Small intestine (tissue), 7 donors: ENCODE results near the gene NUP37. TPM values are rescaled to one million over a fixed set of nuclear protein-coding genes. Genes with fewer than 3 reads are reported as not detected.

Experiments used
- DNase-seq, 2 donors: peaks; one replicate each; pipeline versions ENCODE4 v3.0.0 to v3.0.0-alpha.2; 2013
- FAIRE-seq: peaks from 2 replicates; lab custom pipeline; 2012; peaks lifted over from hg19 to GRCh38; lab: Jason Lieb, UNC
- H3K27ac ChIP-seq, 3 donors: one replicate each; pipeline ENCODE4 v1.5.1; 2013; ENCODE audit warnings: low read length in 2 of 3, mild to moderate bottlenecking in 2 of 3, control low read depth in 1 of 3, inconsistent platforms in 1 of 3, low read depth in 1 of 3, moderate library complexity in 1 of 3
- H3K27me3 ChIP-seq, 3 donors: one replicate each; pipeline ENCODE4 v1.6.1; 2013; ENCODE audit warnings: low read length in 3 of 3, inconsistent platforms in 1 of 3; ENCODE audit not compliant: control insufficient read depth in 3 of 3, insufficient read depth in 3 of 3
- H3K36me3 ChIP-seq, 3 donors: one replicate each; pipeline ENCODE4 v1.6.1; 2013; ENCODE audit warnings: low read length in 3 of 3, inconsistent platforms in 1 of 3, low read depth in 1 of 3, mild to moderate bottlenecking in 1 of 3, moderate library complexity in 1 of 3; ENCODE audit not compliant: control insufficient read depth in 3 of 3, insufficient read depth in 2 of 3
- H3K4me1 ChIP-seq, 3 donors: one replicate each; pipeline ENCODE4 v1.6.1; 2013; ENCODE audit warnings: low read length in 2 of 3, inconsistent platforms in 1 of 3, low read depth in 1 of 3, mild to moderate bottlenecking in 1 of 3, moderate library complexity in 1 of 3; ENCODE audit not compliant: control insufficient read depth in 3 of 3, insufficient read depth in 2 of 3
- H3K4me3 ChIP-seq, 3 donors: one replicate each; pipeline ENCODE4 v1.5.1; 2013; ENCODE audit warnings: low read length in 3 of 3, control low read depth in 1 of 3, inconsistent platforms in 1 of 3, low read depth in 1 of 3, mild to moderate bottlenecking in 1 of 3, moderate library complexity in 1 of 3
- H3K9me3 ChIP-seq, 2 donors: one replicate each; pipeline ENCODE4 v1.6.1; 2013; ENCODE audit warnings: low read depth in 1 of 2, low read length in 1 of 2; ENCODE audit not compliant: control insufficient read depth in 2 of 2, insufficient read depth in 1 of 2
- WGBS, 3 donors: extraction: QIAGEN DNeasy Blood & Tissue Kit; methylation state at CpG; one replicate each; pipeline ENCODE4 v1.1.7; 2013; 5-methylcytosine and 5-hydroxymethylcytosine counted together
- polyA plus RNA-seq, 4 donors: library from polyadenylated mRNA; stranded (reverse) in 3 of 4; unstranded in 1 of 4; fragments of 200-250 nt in 3 of 4; fragments of 120-200 nt in 1 of 4; gene quantifications; one replicate each; pipeline versions ENCODE4 v1.2.1 to v1.2.3, GENCODE V29; 2013
- donor health status: healthy with polysubstance abuse.
- donor health status: control.
- donor health status: control.
- donor health status: Bipolar disorder and iron deficiency.
- donor health status: healthy.

NUP37 gene
- polyA plus RNA-seq, 4 donors: 13.8 to 28.5 (median 21.0) TPM

DNA sequence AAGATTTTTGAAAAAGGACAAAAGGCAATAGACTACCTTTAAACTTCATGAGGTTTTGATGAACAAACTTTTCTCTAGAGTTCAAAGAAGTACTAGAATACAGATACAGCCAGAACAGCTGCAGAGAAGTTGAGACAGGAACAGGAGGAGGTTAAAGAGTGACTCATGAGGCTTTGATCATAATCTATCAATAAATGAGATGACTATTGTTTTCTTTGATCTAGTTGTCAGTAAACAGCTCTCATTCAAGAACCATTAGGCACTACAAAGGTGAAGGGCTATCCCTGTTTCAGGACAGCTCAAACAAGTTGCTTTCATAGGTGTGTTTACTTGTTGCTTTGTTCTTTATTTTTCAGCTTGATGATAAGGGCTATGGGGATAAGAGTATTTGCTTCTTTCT is 60.6 kb downstream of the NUP37 start:
- no peaks in the 10 kb centered on the region for H3K27me3 ChIP-seq
- H3K4me1 ChIP-seq: peaks cover 0 to 2% (median 0%) of the 10 kb centered on the region in 3 donors
- no peaks in the 10 kb centered on the region for H3K9me3 ChIP-seq
- DNase-seq: peak in 1 of 2 donors; percentile 5
- H3K27ac ChIP-seq: no peak overlapping the region
- H3K36me3 ChIP-seq: peaks cover 0 to 2% (median 2%) of the 10 kb centered on the region in 3 donors
- FAIRE-seq: no peak
- no peak overlapping the region for H3K4me3 ChIP-seq

DNA sequence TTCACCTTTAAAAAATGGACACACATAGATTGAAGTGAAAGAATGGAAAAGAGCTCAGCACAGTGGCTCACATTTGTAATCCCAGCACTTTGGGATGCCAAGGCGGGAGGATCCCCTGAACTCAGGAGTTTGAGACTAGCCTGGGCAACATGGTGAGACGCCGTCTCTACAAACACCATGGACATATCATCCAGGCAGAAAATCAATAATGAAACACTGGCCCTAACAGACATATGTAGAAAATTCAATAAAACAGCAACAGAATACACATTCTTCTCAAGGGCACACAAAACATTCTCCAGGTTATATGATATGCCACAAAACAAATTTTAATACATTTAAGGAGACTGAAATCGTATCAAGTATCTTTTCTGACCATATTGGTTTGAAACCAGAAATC is 65.6 kb downstream of the NUP37 start:
- Histone ChIP-seq H3K4me3 (no peak overlapping the region), H3K27ac (no peak overlapping the region), H3K36me3 (peaks cover 0 to 24% (median 2%) of the 10 kb centered on the region in 3 donors), H3K4me1 (no peaks in the 10 kb centered on the region), H3K27me3 (no peaks in the 10 kb centered on the region), H3K9me3 (no peaks in the 10 kb centered on the region)
- no peak for FAIRE-seq
- WGBS, 3 donors: 96 to 98% (median 98%) methylated on average over 4 of the region's 4 CpGs
- no peak for DNase-seq

DNA sequence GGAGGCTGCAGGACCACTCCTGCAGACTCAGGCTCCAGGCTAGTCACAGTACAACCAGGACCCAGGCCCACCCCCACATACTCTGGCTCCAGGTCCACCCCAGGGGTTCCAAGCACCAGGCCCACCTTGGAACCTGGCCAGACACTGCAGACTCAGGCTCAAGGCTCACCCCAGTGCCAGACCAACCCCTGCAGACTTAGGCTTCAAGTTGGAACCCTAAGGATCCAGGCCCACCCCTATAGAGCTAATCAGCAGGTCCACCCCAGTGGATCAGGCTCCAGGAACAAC is 66.9 kb downstream of the NUP37 start:
- Histone ChIP-seq H3K4me3 (no peak overlapping the region), H3K4me1 (no peaks in the 10 kb centered on the region), H3K27ac (no peak overlapping the region), H3K36me3 (peaks cover 3 to 28% (median 7%) of the 10 kb centered on the region in 3 donors), H3K9me3 (no peaks in the 10 kb centered on the region), H3K27me3 (no peaks in the 10 kb centered on the region)
- FAIRE-seq (no peak), DNase-seq (no peak)

DNA sequence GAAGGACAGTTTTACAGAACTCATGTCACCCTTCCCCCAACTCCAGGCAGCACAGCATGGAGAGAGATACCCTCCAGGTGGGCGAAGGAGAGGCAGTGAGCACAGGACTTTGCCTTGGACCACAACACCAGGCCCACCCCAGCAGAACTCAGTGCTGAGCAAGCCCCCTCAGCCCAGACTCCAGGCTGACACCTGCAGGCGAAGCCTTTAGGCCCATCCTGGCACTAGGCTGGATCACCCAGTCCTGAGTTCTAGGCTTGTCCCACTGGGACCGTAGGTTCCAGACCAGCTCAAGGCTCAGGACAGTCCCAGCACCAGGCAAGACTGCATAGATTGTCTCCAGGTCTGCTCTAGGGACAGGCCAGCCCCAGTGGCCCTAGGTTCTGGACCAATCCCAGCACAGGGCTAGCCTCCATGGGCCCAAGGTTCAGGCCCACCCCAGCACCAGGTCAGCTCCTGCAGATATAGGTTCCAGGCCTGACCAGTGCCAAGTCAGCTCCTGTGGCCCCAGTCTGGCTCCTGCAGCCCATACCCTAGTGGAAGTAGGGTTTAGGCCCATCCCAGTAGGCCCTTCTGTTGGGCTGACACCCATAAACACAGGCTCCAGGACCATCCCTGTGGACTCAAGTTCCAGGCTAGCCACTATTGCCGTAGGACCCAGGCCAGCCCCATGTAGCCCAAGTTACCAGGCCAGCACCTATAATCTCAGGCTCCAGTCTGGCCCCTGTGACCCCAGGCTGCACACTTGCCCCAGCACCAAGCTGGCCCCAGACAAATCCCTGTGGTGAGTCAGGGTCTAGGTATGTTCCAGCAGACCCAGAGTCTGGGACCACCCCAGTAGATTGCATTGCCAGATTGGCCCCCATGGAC is 67.5 kb downstream of the NUP37 start:
- no peak overlapping the region for H3K27ac ChIP-seq
- H3K9me3 ChIP-seq: no peaks in the 10 kb centered on the region
- H3K4me3 ChIP-seq: no peak overlapping the region
- H3K27me3 ChIP-seq: no peaks in the 10 kb centered on the region
- peaks cover 3 to 28% (median 7%) of the 10 kb centered on the region in 3 donors for H3K36me3 ChIP-seq
- H3K4me1 ChIP-seq: no peaks in the 10 kb centered on the region
- DNase-seq: no peak
- no peak for FAIRE-seq
- WGBS, 3 donors: 88 to 98% (median 96%) methylated on average over 4 of the region's 4 CpGs

DNA sequence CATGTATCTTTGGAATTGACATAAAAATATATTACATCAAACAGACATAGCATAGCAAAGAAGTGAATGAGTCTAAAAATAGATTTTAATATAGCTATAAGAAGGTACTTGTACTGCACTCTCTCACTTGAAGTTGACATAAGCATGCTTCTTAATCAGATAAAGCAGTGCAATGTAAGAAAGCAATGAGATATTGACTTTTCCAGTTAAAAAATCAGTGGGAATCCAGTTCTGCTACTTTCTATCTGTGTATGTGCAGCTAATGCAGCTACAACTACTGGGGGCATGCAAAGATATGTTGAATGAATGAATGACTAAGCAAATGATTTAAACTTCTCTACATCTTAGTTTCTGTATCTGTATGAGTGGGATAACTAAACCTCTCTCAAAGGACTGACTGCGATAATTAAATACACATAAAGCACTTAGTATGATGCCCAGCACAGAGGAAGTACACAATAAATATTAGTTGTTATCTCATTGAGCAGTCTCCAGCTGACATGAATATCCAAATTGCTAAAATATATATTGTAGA is 68.4 kb downstream of the NUP37 start:
- DNase-seq (no peak), FAIRE-seq (no peak)
- no peaks in the 10 kb centered on the region for H3K9me3 ChIP-seq
- H3K4me1 ChIP-seq: no peaks in the 10 kb centered on the region
- WGBS, 3 donors: 86 to 96% (median 87%) methylated on average over 1 of the region's 1 CpG
- no peaks in the 10 kb centered on the region for H3K27me3 ChIP-seq
- H3K4me3 ChIP-seq: no peak overlapping the region
- H3K27ac ChIP-seq: no peak overlapping the region
- peaks cover 3 to 28% (median 9%) of the 10 kb centered on the region in 3 donors for H3K36me3 ChIP-seq

DNA sequence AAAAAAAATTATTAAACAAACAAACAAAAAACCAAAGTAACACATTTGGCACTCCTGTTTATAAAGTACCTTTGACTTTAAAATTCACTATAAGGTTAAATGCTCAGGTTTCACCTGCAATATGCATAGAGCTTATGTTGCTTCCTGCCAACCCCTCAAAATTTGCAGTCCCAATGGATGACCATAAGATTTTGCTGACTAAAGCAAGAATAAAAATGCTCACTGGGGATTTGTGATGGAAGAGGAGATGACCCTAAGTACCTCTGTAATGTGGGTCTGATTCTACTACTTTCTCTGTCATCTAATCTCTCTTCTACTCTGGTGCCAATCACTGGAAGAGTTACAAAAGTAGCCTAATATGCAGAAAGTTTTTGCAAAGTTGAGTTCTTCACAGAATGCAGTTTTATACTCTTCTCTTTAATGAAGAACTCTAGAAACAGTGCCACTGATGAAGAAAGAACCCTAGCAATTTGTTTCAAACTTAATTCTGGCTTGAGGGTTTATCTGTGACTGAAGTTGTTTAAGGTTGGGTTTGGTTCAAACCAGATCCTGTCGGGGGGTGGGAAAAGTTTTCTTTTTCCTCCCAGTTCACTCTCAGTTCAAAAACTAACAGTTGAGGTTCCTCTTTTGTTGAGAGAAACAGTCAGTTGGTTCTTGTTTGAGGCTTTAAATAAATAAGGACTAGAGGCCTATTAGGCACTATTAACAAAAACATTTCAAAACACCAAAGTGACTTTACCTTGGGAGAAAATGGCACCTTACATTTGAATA is 69.1 kb downstream of the NUP37 start:
- DNase-seq (no peak), FAIRE-seq (no peak)
- Histone ChIP-seq H3K4me3 (no peak overlapping the region), H3K27ac (no peak overlapping the region), H3K9me3 (no peaks in the 10 kb centered on the region), H3K27me3 (no peaks in the 10 kb centered on the region), H3K4me1 (no peaks in the 10 kb centered on the region), H3K36me3 (peaks cover 3 to 32% (median 9%) of the 10 kb centered on the region in 3 donors)
- 53 to 79% (median 71%) methylated on average over 1 of the region's 1 CpG for WGBS, 3 donors

DNA sequence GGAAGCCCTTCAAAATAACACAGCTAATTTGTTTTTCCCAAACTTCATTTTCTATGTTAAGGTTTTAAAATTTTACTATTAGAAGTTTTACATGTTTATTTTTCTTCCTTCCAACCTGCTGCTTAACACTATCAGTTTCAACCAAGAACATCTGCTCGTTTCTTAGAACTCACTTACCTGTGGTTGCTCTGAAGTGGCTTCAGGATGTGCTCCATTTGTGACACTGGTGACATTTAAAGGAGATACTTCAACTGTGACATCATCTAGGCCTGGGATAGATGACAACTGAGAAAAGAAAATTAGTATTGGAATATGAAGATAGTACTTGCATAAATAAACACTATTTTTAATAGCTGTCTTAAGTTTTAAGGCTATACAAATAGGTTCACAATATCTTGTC is 76.0 kb downstream of the NUP37 start:
- Histone ChIP-seq H3K27me3 (no peaks in the 10 kb centered on the region), H3K9me3 (no peaks in the 10 kb centered on the region), H3K4me1 (no peaks in the 10 kb centered on the region), H3K36me3 (peaks cover under 1 to 15% (median 8%) of the 10 kb centered on the region in 3 donors), H3K4me3 (no peak overlapping the region), H3K27ac (no peak overlapping the region)
- no peak for DNase-seq
- 74 to 86% (median 76%) methylated on average over 1 of the region's 1 CpG for WGBS, 3 donors
- FAIRE-seq: no peak

DNA sequence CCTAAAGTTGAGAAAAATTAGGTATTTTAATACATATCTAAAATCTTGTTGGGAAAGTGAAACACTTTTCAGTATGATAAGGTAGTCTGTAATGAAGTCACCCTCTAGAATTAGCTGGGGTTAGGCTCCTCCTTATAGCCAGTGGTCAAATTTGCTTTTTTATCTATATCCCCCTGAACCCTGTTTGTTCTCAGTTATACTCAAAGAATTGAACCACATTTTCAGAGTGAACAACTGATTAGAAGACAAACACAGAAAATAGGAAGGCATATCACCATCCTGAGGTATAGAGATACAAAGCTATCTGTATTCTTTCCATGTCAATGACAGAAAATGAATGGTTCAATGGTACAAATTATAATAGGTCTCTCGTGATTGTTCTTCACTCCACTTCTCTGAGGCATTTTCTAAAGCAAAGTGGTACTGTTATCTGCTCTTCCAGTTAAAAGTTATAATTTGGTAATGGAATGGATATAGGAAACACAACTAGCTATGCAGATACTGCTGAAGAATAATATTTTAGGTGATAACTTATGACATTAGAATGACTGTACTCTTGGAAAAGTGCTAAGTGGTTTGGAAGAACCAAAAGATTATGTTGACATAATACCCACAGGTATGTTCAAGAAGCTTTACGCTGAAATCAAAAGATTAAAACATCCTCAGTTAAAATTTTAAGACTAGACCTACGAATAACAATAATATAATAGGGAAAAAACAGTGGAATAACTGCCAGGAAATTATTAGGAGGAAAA is 85.7 kb downstream of the NUP37 start:
- no peaks in the 10 kb centered on the region for H3K4me1 ChIP-seq
- no peaks in the 10 kb centered on the region for H3K9me3 ChIP-seq
- no peak for FAIRE-seq
- WGBS, 3 donors: 61 to 63% (median 62%) methylated on average over 3 of the region's 3 CpGs
- no peak overlapping the region for H3K27ac ChIP-seq
- H3K27me3 ChIP-seq: no peaks in the 10 kb centered on the region
- DNase-seq: no peak
- peaks cover 2 to 8% (median 8%) of the 10 kb centered on the region in 3 donors for H3K36me3 ChIP-seq
- no peak overlapping the region for H3K4me3 ChIP-seq
